ENCODE data around the gene MLLT6. TPM values are rescaled to one million over a fixed set of nuclear protein-coding genes. Genes with fewer than 3 reads are reported as not detected.

MLLT6 gene
- total RNA-seq = 71.9 TPM
- long read RNA-seq, transcript MLLT6-205 (1 exons, 2,937 nt) = major isoform, 15 of 49 reads
- long read RNA-seq, partial matches to known transcripts = 20 of 49 reads
- long read RNA-seq, other reads (novel, unspliced or antisense) = 14 of 49 reads

DNA sequence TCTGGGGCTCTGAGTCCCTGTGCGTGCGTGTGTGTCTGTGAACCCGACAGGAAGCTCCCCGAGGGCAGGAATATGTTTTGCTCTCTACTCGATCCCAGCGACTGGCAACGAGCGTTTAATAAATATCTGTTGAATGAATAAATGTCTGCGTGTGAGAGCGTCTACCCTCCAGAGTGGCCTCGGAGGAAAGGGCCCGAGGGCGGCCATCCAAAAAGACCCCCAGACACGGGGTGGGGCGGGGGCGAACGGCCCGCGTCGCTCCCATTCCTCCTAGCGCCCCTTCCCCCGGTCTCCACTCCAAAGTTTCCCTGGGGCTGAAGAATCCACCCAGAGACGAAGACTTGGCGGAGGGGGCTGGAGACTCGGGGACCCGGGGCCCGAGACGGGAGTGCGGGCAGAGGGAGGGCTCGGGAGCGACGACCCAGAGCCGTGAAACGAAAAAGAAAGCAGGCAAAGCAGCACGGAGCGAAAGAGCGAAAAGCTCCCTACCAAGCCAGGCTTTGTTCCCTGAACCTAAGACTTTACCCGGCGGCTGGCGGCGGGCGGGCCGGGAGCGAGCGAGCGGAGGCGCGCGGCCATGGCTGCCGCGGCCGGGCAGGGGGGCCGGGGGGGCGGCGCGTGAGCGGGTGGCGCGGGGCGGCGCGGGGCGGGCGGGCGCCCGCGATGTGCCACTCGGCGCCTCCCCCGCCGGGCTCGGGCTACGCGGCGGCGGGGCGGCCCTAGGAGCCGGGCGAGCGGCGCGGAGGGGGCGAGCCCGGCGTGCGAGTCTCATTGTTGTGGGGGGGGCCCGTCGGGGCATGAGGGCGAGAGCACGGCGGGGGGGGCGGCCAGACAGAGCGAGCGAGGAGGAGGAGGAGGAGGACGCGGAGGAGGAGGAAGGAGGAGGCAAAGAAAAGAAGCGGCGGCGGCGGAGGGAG, at the start of gene MLLT6:
Gene MLLT6, plus strand, starts transcription at position 668 of the 917 bp plus-strand sequence. CDS start 360 bp downstream, outside the sequence.
- intact Hi-C loops (cut with DNase I) = loop anchor here (5.0 kb wide), 1 partner anchor 32 kb away; no protein-coding TSS in a partner anchor
- ATAC-seq (ENCODE audit: poor library complexity) (peak; percentile 49), DNase-seq (peak; percentile 89)

GRCh38 chr17:38656959-38657823, 47.9 kb upstream of the MLLT6 start:
- DNase-seq (no peak), ATAC-seq (ENCODE audit: poor library complexity) (no peak)
- intact Hi-C loops (cut with DNase I) = no loop called here

DNA sequence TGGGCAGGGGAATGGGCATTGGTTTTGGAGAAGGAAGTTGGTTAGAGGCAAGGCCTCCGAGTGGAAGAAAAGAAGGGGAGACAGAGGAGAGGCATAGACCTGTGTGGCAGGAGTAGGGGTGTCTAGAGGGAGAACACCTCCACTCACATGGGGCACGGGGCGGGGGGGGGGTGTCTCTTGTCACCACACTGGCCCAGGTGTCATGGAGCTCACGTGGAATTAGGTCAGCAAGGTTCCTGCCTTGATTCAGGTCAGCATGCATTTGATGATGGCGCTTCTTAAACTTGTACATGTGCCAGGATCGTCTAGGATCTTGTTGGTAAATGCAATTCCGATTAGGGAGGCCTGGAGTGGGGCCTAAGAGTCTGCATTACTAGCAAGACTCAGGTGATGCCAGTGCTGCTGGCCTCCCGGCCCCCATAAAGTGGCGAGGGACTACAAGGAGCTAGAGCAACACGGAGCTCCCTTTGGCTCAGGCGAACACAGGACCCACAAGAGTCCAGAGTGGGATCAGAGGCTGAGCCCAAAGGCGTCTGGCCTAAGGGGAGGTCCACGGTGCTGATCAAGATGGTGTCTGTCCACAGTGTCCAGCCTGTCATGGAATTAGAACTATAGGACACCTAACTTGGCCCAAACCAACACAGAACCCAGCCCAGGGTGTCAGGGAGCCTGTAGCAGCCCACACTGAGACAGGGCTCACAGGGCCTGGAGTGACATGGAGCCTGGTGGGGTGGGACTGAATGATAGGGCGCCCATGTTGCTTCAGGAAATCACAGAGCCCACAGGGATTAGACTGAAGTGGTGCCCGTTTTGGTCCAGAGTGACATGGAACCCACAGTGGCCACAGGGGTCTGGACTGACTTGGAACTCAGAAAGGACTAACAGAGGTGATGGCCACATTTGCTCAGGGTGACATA, 47.0 kb upstream of the MLLT6 start:
- intact Hi-C loops (cut with DNase I) = no loop called here
- no peak for ATAC-seq (ENCODE audit: poor library complexity)
- no peak for DNase-seq

DNA sequence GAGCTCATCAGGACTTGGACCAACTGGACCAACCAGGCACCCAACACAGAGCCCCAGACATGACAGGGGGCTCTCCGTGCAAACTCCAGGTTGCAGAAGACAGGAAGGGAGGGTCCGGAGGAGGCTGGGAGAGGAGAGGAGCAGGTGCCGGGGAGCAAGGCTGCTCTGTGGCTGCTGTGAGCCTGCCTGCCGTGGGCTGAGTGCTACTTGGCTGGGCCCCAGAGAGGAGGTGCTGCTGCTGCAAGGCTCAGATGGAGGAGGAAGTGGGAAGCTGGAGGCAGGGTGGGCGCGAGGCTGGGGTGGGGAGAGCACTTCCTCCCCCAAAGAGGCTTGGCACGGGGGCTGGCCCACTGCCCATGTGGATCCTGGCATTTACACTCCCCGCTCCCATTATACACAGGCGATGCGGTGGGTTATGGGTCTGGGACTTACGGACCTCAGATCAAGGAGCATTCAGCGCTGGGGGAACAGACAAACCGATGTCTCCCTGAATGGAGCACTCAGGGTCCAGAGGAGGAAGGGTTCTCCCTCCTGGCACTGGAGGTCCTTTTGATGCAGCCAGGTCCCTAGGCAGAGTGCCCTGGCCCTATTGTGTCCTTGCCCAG, 46.2 kb upstream of the MLLT6 start:
- peak; percentile 49 for DNase-seq
- intact Hi-C loops (cut with DNase I) = no loop called here
- ATAC-seq (ENCODE audit: poor library complexity) = peak; percentile 24

GRCh38 chr17:38659415-38659814, 45.7 kb upstream of the MLLT6 start:
- intact Hi-C loops (cut with DNase I) = no loop called here
- ATAC-seq (ENCODE audit: poor library complexity) (no peak), DNase-seq (no peak)

- intact Hi-C loops (cut with DNase I) = loop anchor here (10.0 kb wide), 1 partner anchor 146 kb away; no protein-coding TSS in a partner anchor
- ATAC-seq (ENCODE audit: poor library complexity) = peak; percentile 42
- DNase-seq = no peak
Observed at GRCh38 chr17:38660097-38661025, 44.7 kb upstream of the MLLT6 start.

DNA sequence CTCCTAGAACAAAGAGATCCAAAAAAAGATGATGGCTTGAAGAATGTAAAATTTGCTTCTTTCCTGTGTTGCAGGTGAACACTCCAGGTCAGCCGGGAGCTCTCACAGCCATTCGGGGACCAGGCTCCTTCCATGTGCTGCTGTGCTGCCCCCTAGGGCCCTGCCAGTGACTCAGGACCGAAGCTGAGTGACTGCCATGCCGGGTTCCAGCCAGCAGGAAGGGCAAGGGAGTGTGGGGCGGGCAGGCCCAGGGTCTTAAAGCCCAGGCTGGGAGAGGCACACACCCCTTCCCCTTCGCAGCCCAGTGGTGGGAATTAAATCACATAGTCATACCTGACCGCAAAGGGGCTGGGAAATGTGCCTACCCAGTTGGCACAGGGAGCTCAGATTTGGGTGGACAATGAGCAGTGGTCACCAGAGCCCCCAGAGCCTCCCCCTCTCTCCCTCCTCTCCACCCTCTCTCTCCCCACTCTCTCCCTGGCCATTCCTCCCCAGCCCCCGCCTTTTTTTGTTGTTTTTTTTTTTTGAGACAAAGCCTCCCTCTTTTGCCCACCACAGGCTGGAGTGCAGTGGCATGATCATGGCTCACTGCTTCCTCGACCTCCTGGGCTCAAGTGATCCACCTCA, 41.8 kb upstream of the MLLT6 start:
- DNase-seq = peak; percentile 65

DNA sequence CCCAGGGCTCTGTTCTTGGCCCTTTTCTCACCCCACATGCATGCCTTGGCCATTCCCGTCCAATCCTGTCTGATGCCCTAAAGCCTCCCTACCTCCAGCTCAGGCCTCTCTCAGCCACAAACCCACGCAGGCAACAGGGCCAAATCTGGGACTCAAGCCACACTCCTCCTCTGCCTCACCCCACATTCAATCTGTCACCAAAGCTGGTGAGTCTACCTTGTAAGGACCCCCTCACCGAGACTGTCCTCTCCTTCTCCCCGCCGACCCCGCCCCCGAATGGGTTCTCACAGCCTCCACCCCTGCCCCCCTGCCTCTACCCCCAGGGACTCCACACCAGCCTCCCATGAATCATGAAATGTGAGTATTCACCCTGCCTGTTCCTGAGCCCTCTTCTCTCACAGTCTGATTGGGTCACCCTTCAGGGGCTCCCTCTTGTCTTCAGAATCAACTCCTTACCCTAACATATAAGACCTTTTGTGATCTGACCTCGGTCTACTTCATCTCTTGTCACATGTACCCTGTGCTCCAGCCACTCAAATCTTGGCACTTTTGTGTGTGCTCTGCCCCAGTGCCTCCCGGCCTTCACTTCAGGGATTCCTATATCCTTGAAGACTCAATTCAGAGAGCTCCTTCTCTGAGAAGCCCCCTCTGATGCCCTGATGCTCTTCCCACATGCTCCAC, 41.0 kb upstream of the MLLT6 start:
- no peak for DNase-seq
- no peak for ATAC-seq (ENCODE audit: poor library complexity)
- intact Hi-C loops (cut with DNase I) = loop anchor here (10.0 kb wide), 1 partner anchor 149 kb away; no protein-coding TSS in a partner anchor

More for the DNA sequence above, 41.8 kb upstream of the MLLT6 start:
- peak; percentile 79 for ATAC-seq (ENCODE audit: poor library complexity)
- intact Hi-C loops (cut with DNase I) = loop anchor here (10.0 kb wide), 1 partner anchor 148 kb away; no protein-coding TSS in a partner anchor

- DNase-seq = peak; percentile 66
- intact Hi-C loops (cut with DNase I) = loop anchor here (2.0 to 10.0 kb wide), 4 partner anchors 95 to 175 kb away; no protein-coding TSS in a partner anchor
- peak; percentile 81 for ATAC-seq (ENCODE audit: poor library complexity)
Observed at GRCh38 chr17:38667099-38667786, 37.8 kb upstream of the MLLT6 start.

GRCh38 chr17:38667787-38668122, 37.3 kb upstream of the MLLT6 start:
- intact Hi-C loops (cut with DNase I) = loop anchor here (2.0 to 10.0 kb wide), 4 partner anchors 95 to 175 kb away; no protein-coding TSS in a partner anchor
- ATAC-seq (ENCODE audit: poor library complexity) = no peak

GRCh38 chr17:38669520-38669919, 35.6 kb upstream of the MLLT6 start:
- no peak for DNase-seq
- no peak for ATAC-seq (ENCODE audit: poor library complexity)
- intact Hi-C loops (cut with DNase I) = loop anchor here (5.0 to 10.0 kb wide), 3 partner anchors 97 to 177 kb away; no protein-coding TSS in a partner anchor

More at GRCh38 chr17:38667787-38668122, 37.3 kb upstream of the MLLT6 start:
- no peak for DNase-seq

GRCh38 chr17:38671939-38672720, 32.9 kb upstream of the MLLT6 start:
- ATAC-seq (ENCODE audit: poor library complexity) (no peak), DNase-seq (no peak)
- intact Hi-C loops (cut with DNase I) = no loop called here

DNA sequence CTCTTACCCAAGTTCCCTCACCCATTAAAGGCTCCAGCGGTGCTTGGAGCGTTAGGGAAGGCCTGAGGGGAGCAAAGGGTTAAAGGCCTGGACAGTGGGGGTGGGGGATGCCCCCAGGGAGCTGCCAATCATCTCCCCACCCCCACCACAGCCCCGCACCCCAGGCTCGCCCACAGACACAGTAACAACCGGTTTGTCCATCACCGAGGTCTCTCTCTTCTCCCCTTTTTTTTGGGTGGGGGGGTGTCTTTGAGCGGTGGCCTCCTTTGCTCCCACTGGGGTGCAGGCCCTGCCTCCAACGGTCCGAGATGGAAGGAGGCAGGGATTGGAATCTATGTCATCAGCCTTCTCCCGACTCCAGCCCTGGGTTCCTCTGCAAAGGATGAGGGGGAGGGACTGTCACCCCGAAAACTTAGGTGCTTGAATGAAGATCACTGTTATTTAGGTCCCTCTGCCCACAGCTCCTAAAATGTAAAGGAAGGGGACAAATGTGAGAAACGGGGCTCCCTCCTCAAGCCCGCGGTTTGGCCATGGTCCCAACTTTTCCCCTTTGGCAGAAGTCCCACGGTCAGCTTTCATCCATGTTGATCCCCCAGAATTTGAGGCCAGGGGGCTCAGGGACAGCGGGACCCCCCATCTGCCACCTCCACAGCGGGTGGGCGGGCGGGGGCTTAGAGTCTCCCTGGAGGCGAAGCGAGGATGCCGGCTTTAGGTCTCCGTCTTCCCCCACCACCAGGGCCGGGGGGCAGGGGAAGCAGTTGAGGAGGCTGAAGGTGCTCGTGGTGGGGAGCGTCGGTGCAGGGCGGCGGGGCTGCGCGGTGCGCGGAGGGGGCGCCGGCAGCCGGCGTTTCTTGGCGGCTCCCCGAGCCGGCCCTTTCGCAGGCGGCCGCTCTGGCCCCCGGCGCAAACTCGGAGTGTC, 32.0 kb upstream of the MLLT6 start:
- ATAC-seq (ENCODE audit: poor library complexity) (no peak), DNase-seq (no peak)
- intact Hi-C loops (cut with DNase I) = no loop called here
